AG09319 (cell line): ENCODE results near the gene FKBP8.

Source experiments
- DNase-seq: peaks from one replicate; pipeline ENCODE4 v3.0.0-alpha.2; 2010; ENCODE audit warnings: low read depth; ENCODE audit errors: extremely low read depth
- TF ChIP-seq, protein P1 (sequence below): IDR thresholded peaks from 2 replicates; pipeline ENCODE4 v1.5.1; 2011; ENCODE audit warnings: low read depth, mild to moderate bottlenecking, inconsistent platforms, low read length, moderate library complexity

Gene FKBP8

DNA sequence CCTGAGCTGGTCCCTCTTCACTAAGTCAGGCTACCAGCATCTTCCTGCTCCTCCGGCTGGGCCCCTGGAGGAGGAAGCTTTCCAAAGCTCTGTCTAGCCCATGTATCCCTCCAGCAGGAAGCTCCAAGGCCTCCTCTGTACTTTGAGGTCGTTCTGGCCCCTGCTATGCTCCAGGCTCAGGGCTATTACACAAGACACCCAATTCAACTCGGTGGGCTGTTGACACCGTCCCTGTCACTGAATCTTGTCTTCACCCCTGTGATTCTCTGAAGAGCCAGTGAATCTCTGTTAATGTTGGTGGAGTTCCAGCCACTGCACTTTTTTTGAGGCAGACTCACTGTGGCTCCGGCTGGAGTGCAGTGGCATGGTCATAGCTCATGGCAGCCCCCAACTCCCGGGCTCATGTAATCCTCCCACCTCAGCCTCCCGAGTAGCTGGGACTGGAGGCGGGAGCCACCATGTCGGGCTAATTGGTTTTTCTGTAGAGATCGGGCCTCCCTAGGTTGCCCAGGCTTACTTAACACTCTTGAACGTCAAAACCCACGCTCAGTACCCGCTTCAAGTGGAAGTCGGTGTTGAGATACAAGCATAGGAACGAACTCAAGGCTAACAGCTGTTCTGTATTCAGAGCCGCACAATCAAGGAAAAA, 44.7 kb upstream of the FKBP8 start:
- no peak for DNase-seq
- TF ChIP-seq, protein P1, sequence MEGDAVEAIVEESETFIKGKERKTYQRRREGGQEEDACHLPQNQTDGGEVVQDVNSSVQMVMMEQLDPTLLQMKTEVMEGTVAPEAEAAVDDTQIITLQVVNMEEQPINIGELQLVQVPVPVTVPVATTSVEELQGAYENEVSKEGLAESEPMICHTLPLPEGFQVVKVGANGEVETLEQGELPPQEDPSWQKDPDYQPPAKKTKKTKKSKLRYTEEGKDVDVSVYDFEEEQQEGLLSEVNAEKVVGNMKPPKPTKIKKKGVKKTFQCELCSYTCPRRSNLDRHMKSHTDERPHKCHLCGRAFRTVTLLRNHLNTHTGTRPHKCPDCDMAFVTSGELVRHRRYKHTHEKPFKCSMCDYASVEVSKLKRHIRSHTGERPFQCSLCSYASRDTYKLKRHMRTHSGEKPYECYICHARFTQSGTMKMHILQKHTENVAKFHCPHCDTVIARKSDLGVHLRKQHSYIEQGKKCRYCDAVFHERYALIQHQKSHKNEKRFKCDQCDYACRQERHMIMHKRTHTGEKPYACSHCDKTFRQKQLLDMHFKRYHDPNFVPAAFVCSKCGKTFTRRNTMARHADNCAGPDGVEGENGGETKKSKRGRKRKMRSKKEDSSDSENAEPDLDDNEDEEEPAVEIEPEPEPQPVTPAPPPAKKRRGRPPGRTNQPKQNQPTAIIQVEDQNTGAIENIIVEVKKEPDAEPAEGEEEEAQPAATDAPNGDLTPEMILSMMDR: no peak

DNA sequence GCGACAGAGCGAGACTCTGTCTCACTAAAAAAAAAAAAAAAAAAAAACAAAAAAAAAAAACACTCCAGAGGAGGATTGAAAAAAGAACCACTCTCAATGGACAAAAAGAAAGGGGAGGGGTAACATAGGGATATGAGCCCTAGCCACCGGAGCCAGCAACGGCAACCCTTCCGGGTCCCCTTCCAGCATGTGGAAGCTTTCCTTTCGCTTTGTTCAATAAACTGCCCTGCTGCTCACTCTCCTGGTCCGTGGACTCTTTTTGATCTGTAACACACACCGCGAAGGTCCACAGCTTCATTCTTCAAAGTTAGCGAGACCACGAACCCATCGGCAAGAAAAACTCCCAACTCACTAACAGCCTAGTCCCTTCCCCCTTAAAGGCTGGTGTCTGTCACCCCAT, 44.2 kb upstream of the FKBP8 start:
- no peak for DNase-seq
- TF ChIP-seq, protein P1: no peak

DNA sequence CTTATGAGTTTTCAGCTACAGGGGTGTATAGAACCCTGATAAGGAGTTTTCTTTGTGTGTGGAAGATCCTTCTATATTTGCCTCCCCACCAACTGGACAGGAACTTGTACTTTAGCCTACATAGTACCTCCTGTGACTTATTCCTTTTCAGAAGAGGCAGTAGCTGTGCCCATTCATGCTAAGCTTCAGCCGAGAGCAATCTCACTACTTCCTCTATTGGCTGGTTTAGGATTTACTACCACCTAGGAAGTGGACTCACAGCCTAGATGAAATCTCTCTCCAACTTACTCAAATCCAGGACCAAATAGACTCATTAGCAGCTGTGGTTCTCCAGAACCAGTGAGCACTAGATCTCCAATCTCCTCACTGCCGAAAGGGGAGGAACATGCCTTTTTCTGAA, 42.9 kb upstream of the FKBP8 start:
- no peak for DNase-seq
- TF ChIP-seq, protein P1: no peak

DNA sequence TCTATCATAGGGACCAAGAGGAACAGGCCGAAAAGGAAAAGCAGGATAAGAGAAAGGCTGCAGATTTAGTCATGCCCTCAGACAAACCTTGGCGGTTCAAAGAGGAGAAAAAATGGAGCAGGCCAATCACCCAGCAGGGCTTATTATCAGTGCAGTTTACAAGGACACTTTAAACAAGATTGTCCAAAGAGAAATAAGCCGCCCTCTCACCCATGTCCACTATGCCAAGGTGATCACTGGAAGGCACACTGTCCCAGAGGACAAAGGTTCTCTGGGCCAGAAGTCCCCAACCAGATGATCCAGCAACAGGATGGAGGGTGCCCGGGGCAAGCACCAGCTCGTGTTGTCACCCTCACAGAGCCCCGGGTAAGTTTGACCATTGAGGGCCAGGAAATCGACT, 36.9 kb upstream of the FKBP8 start:
- TF ChIP-seq, protein P1: no peak
- no peak for DNase-seq

DNA sequence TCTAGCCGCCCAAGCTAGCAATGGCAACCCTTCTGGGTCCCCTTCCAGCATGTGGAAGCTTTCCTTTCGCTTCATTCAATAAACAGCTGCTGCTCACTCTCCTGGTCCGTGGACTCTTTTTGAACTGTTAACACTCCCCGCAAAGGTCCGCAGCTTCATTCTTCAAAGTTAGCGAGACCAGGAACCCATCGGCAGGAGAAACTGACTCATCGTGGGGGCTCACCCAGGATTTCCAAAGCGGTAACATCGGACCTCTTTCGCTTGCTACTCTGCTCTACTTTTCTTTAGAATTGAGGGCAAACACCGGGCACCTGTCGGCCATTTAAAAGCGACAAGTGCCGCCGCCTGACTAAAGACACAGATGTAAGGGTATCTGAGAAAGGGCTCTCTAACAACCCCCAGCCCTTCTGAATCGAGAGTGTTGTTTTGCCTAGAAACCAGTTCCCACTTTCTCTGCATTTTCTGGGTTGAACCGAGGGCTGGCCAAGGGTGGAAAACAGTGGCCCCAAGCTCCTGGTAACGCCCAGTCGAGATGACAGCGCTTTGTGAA, 34.1 kb upstream of the FKBP8 start:
- TF ChIP-seq, protein P1: no peak
- DNase-seq: no peak

DNA sequence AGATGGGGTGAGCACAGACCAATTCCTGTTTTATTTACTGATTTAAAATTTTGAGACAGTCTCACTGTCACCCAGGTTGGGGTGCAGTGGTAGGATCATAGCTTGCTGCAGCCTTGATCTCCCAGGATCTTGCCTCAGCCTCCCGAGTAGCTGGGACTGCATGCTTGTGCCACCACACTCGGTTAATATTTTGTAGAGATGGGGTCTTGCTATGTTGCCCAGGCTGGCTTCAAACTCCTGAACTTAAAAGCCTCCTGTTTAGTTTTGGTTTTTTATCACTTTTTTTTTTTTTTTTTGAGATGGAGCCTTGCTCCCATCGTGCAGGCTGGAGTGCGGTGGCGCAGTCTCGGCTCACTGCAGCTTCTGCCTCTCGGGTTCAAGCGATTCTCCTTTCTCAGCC, 33.0 kb upstream of the FKBP8 start:
- TF ChIP-seq, protein P1: no peak

DNA sequence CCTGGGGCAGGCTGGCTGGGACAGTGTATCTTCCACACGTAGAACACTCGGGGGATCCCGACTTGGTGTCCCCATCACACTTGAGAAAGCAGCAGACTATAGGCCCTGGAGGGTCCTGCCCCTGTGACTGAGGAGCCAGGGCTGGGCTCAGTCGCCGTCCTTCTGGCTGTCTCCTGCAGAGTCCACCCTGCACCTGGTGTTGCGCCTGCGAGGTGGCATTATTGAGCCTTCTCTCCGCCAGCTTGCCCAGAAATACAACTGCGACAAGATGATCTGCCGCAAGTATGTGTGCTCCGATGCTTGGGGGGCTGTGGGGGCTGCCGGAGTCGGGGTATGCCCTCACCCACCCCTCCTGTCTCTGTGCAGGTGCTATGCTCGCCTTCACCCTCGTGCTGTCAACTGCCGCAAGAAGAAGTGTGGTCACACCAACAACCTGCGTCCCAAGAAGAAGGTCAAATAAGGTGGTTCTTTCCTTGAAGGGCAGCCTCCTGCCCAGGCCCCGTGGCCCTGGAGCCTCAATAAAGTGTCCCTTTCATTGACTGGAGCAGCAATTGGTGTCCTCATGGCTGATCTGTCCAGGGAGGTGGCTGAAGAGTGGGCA, 31.4 kb upstream of the FKBP8 start:
- TF ChIP-seq, protein P1: no peak
- DNase-seq: no peak

More for the DNA sequence above, 33.0 kb upstream of the FKBP8 start:
- DNase-seq: no peak
